Bronchial epithelial cell (primary cell): ENCODE data around the gene ACSL4. TPM values are rescaled to one million over a fixed set of nuclear protein-coding genes. Genes with fewer than 3 reads are reported as not detected.
"Not testable (repeated sequence)": the region's sequence is repeated elsewhere in the genome, so short reads cannot be mapped to it uniquely, and the experiment has no call there.

Experiments
- DNase-seq: peaks from one replicate; pipeline ENCODE4 v3.0.0-alpha.2; 2010; ENCODE audit warnings: low read depth
- FAIRE-seq: peaks from 2 replicates; lab custom pipeline; 2011; peaks lifted over from hg19 to GRCh38; lab: Jason Lieb, UNC
- H3K27me3 ChIP-seq: 2 replicates; pipeline ENCODE4 v1.5.1; 2011; ENCODE audit warnings: low read length; ENCODE audit not compliant: control insufficient read depth, insufficient read depth
- H3K36me3 ChIP-seq: 2 replicates; pipeline ENCODE4 v1.5.1; 2011; ENCODE audit warnings: low read length; ENCODE audit not compliant: control insufficient read depth, insufficient read depth
- H3K4me3 ChIP-seq: 2 replicates; pipeline ENCODE4 v1.5.1; 2011; ENCODE audit warnings: mild to moderate bottlenecking, low read depth, low read length, control low read depth
- total RNA-seq: library from RNA; depleted of rRNA; stranded (reverse); fragments of >200 nt; gene quantifications from 2 replicates; pipeline ENCODE4 v1.2.1, GENCODE V29; 2014
- TF ChIP-seq, protein P1 (sequence below): IDR thresholded peaks from 2 replicates; pipeline ENCODE4 v1.5.1; 2011; ENCODE audit warnings: mild to moderate bottlenecking, moderate library complexity, low read length, control low read depth, inconsistent platforms; ENCODE audit not compliant: insufficient read depth, severe bottlenecking

The ACSL4 gene
- total RNA-seq, 1 donor from 2014 or later = 57.9 TPM

DNA sequence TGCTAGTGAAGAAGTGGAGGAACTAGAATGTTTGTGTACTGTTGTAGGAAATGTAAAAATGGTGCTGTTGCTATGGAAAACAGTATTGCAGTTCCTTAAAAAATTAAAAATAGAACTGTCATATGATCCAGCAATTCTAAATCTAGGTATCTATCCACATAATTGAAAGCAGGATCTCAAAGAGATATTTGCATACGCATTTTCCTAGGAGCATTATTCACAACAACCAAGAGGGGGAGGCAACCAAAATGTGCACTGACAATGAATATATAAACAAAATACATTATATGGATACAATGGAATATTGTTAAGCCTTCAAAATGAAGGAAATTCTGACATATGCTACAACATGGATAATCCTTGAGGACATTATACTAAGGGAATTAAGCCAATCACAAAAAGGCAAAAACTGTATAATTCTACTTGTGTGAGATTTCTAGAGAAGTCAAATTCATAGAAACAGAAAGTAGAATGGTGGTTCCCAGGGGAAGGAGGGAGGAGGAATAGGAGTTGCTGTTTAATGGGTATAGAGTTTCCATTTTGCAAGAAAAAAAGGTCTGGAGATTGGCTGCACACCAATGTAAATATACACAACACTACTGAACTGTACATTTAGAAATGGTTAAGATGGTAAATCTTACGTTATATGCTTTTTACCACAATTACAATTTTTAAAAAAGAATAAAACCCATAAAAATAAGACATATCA lies 72.5 kb downstream of the ACSL4 start:
- DNase-seq (no peak), FAIRE-seq (no peak)
- H3K27me3 ChIP-seq = no peaks in the 10 kb centered on the region
- TF ChIP-seq, protein P1, sequence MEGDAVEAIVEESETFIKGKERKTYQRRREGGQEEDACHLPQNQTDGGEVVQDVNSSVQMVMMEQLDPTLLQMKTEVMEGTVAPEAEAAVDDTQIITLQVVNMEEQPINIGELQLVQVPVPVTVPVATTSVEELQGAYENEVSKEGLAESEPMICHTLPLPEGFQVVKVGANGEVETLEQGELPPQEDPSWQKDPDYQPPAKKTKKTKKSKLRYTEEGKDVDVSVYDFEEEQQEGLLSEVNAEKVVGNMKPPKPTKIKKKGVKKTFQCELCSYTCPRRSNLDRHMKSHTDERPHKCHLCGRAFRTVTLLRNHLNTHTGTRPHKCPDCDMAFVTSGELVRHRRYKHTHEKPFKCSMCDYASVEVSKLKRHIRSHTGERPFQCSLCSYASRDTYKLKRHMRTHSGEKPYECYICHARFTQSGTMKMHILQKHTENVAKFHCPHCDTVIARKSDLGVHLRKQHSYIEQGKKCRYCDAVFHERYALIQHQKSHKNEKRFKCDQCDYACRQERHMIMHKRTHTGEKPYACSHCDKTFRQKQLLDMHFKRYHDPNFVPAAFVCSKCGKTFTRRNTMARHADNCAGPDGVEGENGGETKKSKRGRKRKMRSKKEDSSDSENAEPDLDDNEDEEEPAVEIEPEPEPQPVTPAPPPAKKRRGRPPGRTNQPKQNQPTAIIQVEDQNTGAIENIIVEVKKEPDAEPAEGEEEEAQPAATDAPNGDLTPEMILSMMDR = no peak
- H3K4me3 ChIP-seq = no peak overlapping the region
- no peaks in the 10 kb centered on the region for H3K36me3 ChIP-seq

DNA sequence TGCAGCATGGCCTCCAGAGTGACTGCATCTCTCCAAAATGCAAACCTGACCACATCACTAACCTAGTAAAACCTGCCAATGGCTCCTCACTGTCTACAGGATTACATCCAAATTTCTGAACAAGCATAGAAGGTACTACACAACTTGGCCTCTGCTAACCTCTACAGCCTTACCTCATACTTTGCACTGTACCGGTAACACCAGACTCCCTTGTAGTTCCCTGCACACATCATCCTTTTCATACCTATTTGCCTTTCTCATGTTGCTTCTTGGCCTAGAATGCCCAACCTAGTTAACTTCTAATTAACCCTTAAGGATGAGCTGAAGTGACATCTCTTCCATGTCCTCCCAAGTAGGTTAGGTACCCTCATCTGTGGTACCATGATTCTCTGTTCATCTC lies 74.7 kb downstream of the ACSL4 start:
- Histone ChIP-seq H3K27me3 (no peaks in the 10 kb centered on the region), H3K4me3 (no peak overlapping the region), H3K36me3 (peaks cover 2% of the 10 kb centered on the region)
- FAIRE-seq = no peak
- TF ChIP-seq, protein P1 = no peak
- no peak for DNase-seq

DNA sequence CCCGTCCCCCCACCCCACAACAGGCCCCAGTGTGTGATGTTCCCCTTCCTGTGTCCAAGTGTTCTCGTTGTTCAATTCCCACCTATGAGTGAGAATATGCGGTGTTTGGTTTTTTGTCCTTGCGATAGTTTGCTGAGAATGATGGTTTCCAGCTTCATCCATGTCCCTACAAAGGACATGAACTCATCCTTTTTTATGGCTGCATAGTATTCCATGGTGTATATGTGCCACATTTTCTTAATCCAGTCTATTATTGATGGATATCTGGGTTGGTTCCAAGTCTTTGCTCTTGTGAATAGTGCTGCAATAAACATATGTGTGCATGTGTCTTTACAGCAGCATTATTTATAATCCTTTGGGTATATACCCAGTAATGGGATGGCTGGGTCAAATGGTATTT lies 75.7 kb downstream of the ACSL4 start:
- not testable (repeated sequence) for FAIRE-seq, H3K36me3 ChIP-seq, H3K27me3 ChIP-seq, H3K4me3 ChIP-seq, DNase-seq

DNA sequence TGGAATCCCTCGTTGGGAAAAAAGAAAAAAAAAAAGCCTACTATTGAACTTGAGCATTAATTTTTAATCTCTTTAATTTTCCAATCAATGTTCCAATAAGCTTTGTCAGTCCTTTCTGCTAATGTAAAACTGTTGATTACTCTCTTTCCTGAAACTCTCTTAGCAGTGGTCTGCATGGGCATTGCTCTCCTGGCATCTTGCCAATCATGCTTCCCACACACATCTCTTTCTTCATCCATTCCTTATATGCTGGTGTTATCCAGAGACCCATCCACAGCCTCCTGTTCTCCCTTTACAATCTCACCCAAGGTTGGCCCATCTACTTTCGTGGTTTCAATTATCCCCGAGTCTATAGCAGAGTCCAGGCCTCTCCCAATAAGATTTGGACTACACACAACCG lies 76.3 kb downstream of the ACSL4 start:
- Histone ChIP-seq H3K36me3 (peaks cover 2% of the 10 kb centered on the region), H3K4me3 (no peak overlapping the region), H3K27me3 (no peaks in the 10 kb centered on the region)
- FAIRE-seq = no peak
- TF ChIP-seq, protein P1 = no peak
- no peak for DNase-seq

DNA sequence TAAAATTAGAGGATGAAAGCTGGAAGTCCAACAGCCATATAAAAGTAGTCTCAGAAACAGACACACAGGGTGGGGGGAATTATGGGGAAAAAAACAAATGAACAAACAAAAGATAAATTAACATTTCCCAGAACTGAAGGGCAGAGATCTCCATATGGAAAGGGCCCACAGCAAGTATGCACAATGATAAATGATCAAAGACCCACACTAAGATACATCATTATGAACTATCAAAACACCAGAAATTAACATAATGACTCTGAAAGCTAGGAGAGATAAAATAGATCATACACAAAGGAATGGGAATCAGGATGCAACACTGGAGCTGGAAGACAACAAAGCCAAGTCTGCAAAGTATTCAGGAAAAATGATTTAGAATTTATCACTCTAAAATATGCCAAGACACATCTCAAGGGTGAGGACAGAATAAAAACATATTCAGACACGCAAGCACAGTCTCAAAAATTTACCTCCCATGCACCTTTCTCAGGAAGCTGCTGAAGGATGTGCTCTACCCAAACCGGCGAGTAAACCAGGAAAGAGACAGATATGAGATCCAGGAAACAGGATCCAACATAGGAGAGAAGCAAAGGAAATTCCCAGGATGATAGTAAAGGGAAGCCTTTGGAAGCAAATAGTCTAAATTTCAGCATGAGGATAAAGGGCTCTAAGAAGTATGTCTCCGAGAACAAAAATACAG lies 77.4 kb downstream of the ACSL4 start:
- TF ChIP-seq, protein P1 = no peak
- DNase-seq (no peak), FAIRE-seq (no peak)

DNA sequence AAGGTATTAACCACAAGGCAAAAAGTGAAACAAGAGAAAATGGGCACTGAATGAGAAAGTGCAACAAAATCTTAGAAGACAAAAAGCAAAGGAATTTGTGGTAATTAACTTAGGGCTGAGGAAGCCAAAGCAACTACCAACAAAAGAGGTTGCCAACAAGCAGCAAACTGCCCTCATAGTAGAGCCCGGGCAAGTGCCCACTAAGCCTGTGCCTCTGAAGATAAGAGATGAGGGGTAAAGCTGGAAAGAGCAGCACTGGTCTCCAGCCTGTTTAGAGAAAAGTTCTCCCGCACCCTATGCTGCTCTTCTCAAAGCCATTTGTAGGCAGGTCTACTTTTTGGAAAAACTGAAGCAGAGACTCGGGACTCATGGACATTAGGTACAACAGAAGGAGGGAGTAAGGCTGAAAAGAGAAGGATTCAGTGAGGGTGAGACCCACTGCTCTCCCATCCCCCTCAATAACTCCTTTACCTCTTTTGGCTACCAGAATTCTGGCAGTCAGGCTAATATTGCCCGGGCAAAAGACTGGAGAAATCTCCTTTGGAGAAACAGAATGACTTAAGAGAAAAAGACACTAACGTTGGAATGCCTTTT lies 78.4 kb downstream of the ACSL4 start:
- TF ChIP-seq, protein P1 = no peak
- H3K27me3 ChIP-seq = no peaks in the 10 kb centered on the region
- DNase-seq (no peak), FAIRE-seq (no peak)
- peaks cover 2% of the 10 kb centered on the region for H3K36me3 ChIP-seq
- no peak overlapping the region for H3K4me3 ChIP-seq

More for the DNA sequence above, 77.4 kb downstream of the ACSL4 start:
- Histone ChIP-seq H3K27me3 (no peaks in the 10 kb centered on the region), H3K4me3 (no peak overlapping the region), H3K36me3 (peaks cover 2% of the 10 kb centered on the region)

DNA sequence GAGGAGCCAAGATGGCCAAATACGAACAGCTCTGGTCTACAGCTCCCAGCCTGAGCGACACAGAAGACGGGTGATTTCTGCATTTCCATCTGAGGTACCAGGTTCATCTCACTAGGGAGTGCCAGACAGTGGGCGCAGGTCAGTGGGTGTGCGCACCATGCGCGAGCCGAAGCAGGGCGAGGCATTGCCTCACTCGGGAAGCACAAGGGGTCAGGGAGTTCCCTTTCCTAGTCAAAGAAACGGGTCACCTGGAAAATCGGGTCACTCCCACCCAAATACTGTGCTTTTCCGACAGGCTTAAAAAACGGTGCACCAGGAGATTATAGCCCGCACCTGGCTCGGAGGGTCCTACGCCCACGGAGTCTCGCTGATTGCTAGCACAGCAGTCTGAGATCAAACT lies 88.4 kb downstream of the ACSL4 start:
- H3K27me3 ChIP-seq, DNase-seq, H3K36me3 ChIP-seq, H3K4me3 ChIP-seq, FAIRE-seq: not testable (repeated sequence)
